HUES48 (cell line): ENCODE data around the gene EPN2.

Experiments
- H3K27ac ChIP-seq: one replicate; pipeline ENCODE4 v1.7.0; 2013; ENCODE audit warnings: low read depth, low read length, inconsistent platforms
- H3K27me3 ChIP-seq: 2 replicates; pipeline ENCODE4 v1.6.1; 2013; ENCODE audit warnings: mild to moderate bottlenecking, low read length; ENCODE audit not compliant: control insufficient read depth, insufficient read depth
- H3K36me3 ChIP-seq: 2 replicates; pipeline ENCODE4 v1.6.1; 2013; ENCODE audit warnings: low read length; ENCODE audit not compliant: control insufficient read depth, insufficient read depth
- H3K4me1 ChIP-seq: 2 replicates; pipeline ENCODE4 v1.6.1; 2013; ENCODE audit warnings: mild to moderate bottlenecking, low read length; ENCODE audit not compliant: control insufficient read depth, insufficient read depth
- H3K4me3 ChIP-seq: 2 replicates; pipeline ENCODE4 v1.5.1; 2013; ENCODE audit warnings: mild to moderate bottlenecking, low read depth, low read length
- H3K9ac ChIP-seq: 2 replicates; pipeline ENCODE4 v1.6.1; 2013; ENCODE audit warnings: mild to moderate bottlenecking, low read depth, low read length, moderate library complexity
- H3K9me3 ChIP-seq: 2 replicates; pipeline ENCODE4 v1.6.1; 2013; ENCODE audit warnings: low read length; ENCODE audit not compliant: control insufficient read depth, insufficient read depth

EPN2 gene

DNA sequence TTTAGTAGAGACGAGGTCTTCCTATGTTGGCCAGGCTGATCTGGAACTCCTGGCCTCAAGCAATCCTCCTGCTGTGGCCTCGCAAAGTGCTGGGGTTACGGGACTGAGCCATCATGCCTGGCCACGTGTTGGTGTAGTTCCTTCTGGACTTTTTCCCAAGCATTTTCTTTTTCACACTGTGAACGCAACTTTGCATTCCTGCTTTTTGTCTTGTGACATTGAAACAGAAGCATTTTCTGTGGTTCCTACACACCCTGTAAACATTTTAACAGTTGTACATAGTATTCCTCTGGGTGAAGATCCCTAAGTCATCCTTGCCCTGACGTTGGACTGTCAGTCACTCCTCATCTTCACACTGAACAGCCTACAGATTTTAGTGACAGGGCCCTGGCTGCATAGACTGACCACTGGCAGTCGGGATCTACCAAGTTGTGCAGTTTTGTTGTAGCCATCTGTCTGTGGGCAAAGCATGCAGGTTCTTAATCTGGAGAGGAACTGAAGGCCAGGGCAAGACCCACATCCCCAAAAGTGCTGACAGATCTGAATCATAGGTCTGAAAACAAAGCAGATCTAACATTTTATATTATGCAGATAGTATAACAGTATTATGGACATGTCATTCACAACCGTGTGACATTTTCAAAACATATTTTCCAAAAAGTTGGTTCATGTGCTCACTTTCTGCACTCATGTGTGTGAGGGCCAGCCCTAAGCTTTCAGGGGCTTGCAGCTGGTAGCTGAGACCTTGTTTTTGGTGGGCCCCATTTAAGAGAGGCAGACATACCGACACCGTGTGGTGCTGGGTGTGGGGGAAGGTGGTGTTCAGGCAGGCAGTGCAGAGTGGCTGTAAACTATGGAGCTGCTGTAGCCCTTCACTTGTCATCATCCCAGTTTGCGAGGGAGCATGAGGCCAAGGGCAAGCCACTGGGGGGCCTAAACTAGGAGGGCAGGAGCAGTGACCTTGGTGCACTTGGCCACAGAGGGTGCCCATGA, 59.9 kb downstream of the EPN2 start:
- H3K9me3 ChIP-seq: no peaks in the 10 kb centered on the region
- H3K27ac ChIP-seq: no peak overlapping the region

DNA sequence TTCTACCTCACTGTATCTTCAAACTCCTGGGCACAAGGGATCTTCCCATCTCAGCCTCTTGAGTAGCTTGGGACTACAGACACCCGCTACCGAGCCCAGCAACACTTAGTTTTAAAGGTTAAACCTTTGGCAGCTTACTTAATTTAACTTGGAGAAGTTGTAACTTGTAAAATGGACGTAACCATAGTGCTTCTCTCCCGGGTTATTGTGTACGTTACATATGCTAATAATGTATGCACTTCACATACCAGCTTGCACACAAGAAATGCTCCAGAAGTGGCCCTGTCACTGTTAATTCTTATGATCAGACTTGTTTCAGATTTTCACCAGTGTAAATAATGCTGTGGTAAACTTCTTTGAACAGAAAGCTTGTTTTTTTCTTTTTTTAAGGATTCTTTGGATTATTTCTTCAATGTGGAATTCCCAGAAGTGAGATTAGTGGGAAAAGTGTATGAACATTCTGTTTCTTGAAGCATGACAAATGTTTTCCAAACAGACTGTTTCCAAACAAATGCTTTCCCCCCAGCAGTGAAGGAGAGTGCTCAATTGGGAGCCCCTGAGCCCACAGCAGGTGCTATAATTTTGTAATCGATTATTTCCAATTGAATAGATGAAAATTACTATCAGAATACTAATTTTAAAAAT, 61.5 kb downstream of the EPN2 start:
- no peaks in the 10 kb centered on the region for H3K27me3 ChIP-seq
- H3K4me1 ChIP-seq: no peaks in the 10 kb centered on the region
- no peak overlapping the region for H3K9ac ChIP-seq
- no peaks in the 10 kb centered on the region for H3K36me3 ChIP-seq
- no peaks in the 10 kb centered on the region for H3K9me3 ChIP-seq
- no peak overlapping the region for H3K27ac ChIP-seq
- H3K4me3 ChIP-seq: no peak overlapping the region

More for the DNA sequence above, 59.9 kb downstream of the EPN2 start:
- Histone ChIP-seq H3K9ac (no peak overlapping the region), H3K4me3 (no peak overlapping the region), H3K36me3 (no peaks in the 10 kb centered on the region), H3K27me3 (no peaks in the 10 kb centered on the region), H3K4me1 (no peaks in the 10 kb centered on the region)

DNA sequence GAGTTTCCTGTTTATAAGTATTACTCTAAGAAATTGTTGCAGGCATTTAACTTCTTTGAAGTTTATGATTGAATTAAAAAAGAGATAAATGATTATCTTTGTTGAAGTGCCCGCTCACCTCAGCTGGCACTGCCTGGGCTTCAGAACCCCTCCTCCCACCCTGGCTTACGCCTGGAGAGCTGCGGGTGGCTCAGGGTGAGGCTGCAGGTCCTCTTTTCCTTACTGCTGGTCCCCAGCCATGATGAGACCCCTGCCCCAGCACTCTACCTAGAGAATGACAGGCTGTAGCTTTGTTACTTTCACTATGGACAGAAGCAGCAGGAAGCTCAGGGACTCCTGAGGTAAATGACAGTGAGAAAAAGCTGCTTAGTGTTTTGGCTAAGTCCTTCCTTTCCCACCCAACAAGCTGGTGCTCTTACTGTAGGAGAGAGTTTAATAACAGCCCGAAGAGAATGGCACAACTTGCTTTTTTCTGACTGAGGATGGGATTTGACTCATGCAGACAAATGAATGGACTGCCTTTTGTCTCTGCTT, 62.1 kb downstream of the EPN2 start:
- Histone ChIP-seq H3K36me3 (peaks cover 4% of the 10 kb centered on the region; the same call in 1 of the 2 replicates), H3K27me3 (no peaks in the 10 kb centered on the region), H3K4me3 (no peak overlapping the region), H3K9ac (no peak overlapping the region), H3K9me3 (no peaks in the 10 kb centered on the region), H3K27ac (no peak overlapping the region), H3K4me1 (no peaks in the 10 kb centered on the region)

DNA sequence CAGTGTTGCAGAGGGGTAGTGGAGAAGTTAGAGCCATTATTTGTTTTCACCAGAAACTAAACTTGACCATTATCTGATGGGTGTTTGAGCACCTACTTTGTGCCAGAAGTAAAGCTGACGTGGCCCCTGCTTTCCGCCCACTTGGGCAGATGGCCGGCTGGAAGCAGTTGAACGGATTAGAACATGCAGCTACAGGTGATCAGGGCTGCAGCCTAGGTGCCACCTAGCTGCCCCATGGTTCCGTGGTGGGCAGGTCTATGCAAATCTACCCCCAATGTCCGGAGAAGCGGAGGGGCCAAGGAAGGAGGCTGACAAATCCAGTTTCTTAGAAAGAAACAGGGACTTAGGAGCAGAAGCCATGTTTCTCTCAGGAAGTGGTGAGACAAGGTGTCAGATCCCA, 62.7 kb downstream of the EPN2 start:
- Histone ChIP-seq H3K4me3 (no peak overlapping the region), H3K36me3 (peaks cover 9% of the 10 kb centered on the region; the same call in 1 of the 2 replicates), H3K27me3 (no peaks in the 10 kb centered on the region), H3K9me3 (no peaks in the 10 kb centered on the region), H3K4me1 (no peaks in the 10 kb centered on the region), H3K27ac (no peak overlapping the region), H3K9ac (no peak overlapping the region)

DNA sequence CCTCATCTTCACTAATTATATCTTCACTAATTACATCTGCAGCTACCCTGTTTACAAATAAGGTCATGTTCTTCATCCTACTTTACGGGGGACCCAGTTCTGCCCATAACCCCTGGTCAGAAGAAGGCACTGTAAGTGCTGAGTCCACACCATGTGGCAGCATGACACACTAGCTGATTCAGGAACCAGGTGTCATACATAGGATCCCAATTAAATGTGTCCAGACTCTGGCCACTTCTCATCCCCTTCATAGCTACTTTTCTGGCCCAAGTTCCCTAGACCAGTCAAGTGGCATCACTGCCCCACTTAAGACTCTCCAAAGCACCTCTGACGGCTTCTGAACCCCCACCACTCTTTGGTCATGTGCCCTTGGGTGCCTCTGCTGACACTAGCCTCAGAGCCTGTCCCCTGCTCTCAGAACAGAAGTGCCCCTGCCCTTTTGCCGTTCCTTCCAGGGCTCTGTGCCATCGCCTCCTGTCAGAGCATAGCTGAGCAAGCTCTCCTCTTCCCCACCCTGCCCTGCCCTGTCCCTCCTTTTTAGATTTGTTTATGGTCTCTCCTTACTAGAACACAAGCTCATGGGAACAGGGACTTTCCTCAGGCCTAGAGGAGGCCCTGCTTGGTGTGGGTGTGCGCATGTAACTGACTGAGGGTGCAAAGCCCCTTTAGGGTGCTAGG, 64.2 kb downstream of the EPN2 start:
- Histone ChIP-seq H3K36me3 (peaks cover 15% of the 10 kb centered on the region), H3K9me3 (no peaks in the 10 kb centered on the region), H3K27ac (no peak overlapping the region), H3K9ac (no peak overlapping the region), H3K4me3 (no peak overlapping the region), H3K27me3 (no peaks in the 10 kb centered on the region), H3K4me1 (no peaks in the 10 kb centered on the region)

DNA sequence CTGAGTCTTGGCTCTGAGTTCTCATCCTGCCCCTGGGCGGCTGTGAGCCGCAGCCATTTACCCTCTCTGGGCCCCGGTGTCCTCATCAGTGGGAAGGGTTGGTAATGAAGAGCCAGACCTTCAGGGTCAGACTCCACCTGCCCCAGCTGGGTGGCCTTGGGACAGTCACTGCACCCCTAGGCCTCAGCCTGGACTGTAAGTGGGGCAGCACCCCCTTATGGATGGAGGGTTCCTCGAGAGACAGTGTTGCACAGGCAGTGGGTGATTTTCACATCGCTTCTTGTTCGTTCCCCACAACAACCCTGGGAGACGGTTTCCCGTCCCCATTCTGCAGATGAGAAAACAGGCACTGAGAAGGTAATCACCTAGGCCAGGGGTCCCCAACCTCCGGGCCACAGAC, 64.8 kb downstream of the EPN2 start:
- no peak overlapping the region for H3K9ac ChIP-seq

DNA sequence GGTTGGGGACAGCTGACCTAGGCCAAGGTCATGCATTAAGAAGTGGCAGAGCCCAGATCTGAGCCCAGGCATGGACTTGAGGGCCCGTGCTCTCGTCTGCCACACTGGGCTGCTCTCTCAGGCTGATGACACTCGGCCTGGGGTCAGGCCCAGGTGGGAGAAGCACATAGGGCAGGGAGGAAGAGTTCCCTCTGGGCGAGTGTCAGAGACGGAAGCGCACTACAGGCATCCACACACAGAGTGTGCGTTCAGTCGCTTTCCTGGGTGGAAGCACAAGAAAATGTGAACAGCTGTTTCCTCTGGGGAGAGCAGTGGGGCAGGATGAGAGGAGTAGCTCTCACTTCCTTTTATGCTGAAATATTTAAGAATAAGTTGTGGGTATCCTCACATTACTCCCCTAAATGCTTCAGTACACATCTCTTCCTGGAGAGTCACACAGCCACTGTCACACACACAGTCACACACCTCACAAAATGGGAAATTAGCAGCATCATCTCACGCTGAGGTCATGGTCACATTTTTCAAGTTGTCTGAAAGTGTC, 65.7 kb downstream of the EPN2 start:
- no peaks in the 10 kb centered on the region for H3K27me3 ChIP-seq
- no peak overlapping the region for H3K4me3 ChIP-seq
- no peaks in the 10 kb centered on the region for H3K4me1 ChIP-seq
- no peak overlapping the region for H3K9ac ChIP-seq
- H3K9me3 ChIP-seq: no peaks in the 10 kb centered on the region
- peaks cover 16% of the 10 kb centered on the region for H3K36me3 ChIP-seq
- H3K27ac ChIP-seq: no peak overlapping the region

More for the DNA sequence above, 64.8 kb downstream of the EPN2 start:
- Histone ChIP-seq H3K4me3 (no peak overlapping the region), H3K4me1 (no peaks in the 10 kb centered on the region), H3K27ac (no peak overlapping the region), H3K9me3 (no peaks in the 10 kb centered on the region), H3K36me3 (peaks cover 16% of the 10 kb centered on the region), H3K27me3 (no peaks in the 10 kb centered on the region)

DNA sequence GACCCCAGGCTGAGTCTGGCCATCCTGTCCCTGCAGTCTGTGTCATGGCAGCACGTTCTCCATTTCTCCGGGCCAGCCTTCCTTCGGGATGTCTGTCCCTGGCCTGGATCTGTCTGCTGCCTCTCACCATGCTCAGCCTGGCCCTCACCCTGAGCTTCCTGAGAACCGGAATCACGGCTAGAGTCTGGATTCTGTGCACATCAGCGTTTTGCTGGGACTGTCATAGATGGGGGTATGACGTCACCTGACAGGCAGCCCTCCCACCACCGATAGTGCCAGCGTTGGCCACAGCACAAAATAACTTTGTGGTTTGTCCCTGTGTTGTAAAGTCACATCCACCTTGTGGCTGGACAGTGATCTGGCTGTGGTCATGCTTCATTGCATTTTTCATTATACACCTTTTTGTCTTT, 66.2 kb downstream of the EPN2 start:
- H3K9me3 ChIP-seq: no peaks in the 10 kb centered on the region
- H3K36me3 ChIP-seq: peaks cover 16% of the 10 kb centered on the region
- no peak overlapping the region for H3K9ac ChIP-seq
- H3K4me3 ChIP-seq: no peak overlapping the region
- no peaks in the 10 kb centered on the region for H3K4me1 ChIP-seq
- no peak overlapping the region for H3K27ac ChIP-seq
- H3K27me3 ChIP-seq: no peaks in the 10 kb centered on the region

DNA sequence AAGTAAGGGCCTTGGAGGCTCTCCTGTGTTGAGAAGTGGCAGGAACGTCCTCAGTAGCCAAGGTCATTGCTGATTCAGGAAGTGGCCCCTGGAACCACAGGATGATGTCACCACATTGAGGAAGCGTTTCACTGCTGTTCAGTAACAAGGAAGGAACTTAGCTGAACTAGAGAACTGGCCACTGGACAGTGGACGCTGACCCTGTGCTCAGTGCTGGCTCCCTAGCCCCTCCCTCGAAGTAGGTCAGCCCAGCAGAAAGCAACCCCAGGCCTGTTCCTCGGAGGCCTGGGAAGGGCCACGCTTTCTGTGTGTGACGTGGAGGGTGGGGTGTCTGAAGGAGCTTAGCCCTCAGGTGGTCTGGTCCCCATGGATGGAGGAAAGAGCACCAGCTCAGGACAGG, 67.0 kb downstream of the EPN2 start:
- Histone ChIP-seq H3K27me3 (no peaks in the 10 kb centered on the region), H3K4me1 (no peaks in the 10 kb centered on the region), H3K36me3 (peaks cover 16% of the 10 kb centered on the region), H3K9me3 (no peaks in the 10 kb centered on the region), H3K9ac (no peak overlapping the region), H3K4me3 (no peak overlapping the region), H3K27ac (no peak overlapping the region)

DNA sequence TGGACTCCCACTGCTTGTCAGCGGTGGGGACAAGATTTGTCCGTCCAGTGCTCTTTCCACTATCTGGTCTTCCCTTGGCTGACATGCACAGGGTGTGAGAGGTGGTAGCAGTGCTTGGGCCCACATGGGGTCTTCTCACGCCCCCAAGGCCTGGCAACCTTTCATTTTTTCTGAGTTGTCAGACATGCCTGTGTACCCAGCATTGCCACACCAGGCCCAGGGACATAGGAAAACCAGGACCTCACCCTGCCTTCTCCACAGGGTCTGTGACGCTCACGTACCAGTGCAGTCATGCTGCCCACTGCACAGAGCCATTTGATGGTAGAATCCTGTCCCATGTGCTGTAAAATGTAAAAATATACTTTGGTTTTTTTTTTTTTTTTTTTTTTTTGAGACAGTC, 67.6 kb downstream of the EPN2 start:
- H3K27ac ChIP-seq: no peak overlapping the region
- no peaks in the 10 kb centered on the region for H3K4me1 ChIP-seq
- no peak overlapping the region for H3K9ac ChIP-seq
- no peak overlapping the region for H3K4me3 ChIP-seq
- H3K27me3 ChIP-seq: no peaks in the 10 kb centered on the region
- H3K9me3 ChIP-seq: no peaks in the 10 kb centered on the region
- H3K36me3 ChIP-seq: peaks cover 19% of the 10 kb centered on the region
